Measurements from ENCODE around the gene ITGA2B. TPM values are rescaled to one million over a fixed set of nuclear protein-coding genes. Genes with fewer than 3 reads are reported as not detected.

Gene ITGA2B
- total and polyA plus RNA-seq, 2 of the 13 experiments (the other 11 are each of a cell fraction or from before 2014, with no cell fraction given): 0.38 to 1.1 TPM

DNA sequence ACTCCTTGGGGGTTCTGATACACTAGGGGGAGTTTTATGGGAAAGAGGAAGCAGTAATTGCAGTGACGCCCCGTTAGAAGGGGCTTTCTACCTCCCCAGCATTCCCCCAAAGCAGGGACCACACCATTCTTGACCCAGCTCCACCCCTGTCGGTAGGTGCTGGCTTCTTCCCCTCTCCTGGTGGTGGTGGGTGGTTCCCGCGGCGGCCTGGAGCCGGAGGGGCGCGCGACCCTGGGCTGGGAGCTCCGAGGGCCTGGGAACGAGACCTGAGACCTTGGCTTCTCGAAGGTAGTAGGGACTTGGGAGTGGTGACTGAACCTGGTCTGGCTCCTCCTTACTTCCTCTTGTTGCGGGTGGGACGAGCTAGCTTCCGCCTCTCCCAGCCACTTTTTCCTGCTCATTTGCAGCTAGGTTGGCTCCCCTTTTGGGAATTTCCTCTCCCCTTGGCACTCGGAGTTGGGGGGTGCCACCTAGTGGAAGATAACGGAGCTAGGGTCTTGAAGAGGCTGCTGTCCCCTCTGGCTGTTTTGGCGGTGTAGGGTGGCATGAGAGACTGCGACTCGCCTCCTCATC lies 43.9 kb downstream of the ITGA2B start:
- in situ Hi-C loops (cut with HindIII; ENCODE audit: extremely low pct_ligation_motif_present, low pct_unique_long_range_greater_than_20kb): no loop called here
- POLR2A ChIA-PET: interaction anchor here (0.7 to 2.9 kb wide), 21 partner anchors 11 to 235 kb away, joined by 3 to 24 read pairs (median 6); partner anchors contain the start of genes FAM171A2, HDAC5, SLC25A39 and TMUB2
- peak; percentile 73 for FAIRE-seq
- TF ChIP-seq ZNF432 (CRISPR knock-in tag; IDR thresholded peaks at IDR 0.05; ENCODE audit: borderline replicate concordance): no peak
- TF ChIP-seq, protein P1, sequence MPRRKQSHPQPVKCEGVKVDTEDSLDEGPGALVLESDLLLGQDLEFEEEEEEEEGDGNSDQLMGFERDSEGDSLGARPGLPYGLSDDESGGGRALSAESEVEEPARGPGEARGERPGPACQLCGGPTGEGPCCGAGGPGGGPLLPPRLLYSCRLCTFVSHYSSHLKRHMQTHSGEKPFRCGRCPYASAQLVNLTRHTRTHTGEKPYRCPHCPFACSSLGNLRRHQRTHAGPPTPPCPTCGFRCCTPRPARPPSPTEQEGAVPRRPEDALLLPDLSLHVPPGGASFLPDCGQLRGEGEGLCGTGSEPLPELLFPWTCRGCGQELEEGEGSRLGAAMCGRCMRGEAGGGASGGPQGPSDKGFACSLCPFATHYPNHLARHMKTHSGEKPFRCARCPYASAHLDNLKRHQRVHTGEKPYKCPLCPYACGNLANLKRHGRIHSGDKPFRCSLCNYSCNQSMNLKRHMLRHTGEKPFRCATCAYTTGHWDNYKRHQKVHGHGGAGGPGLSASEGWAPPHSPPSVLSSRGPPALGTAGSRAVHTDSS (CRISPR knock-in tag; conservative IDR thresholded peaks at IDR 0.05): no peak
- TF ChIP-seq ZNF672 (CRISPR knock-in tag; IDR thresholded peaks at IDR 0.05): no peak
- peak; percentile 70; the same call in 1 of the 2 replicates for TF ChIP-seq ZNF44 (CRISPR knock-in tag; IDR thresholded peaks at IDR 0.05)
- TF ChIP-seq ZNF772 (CRISPR knock-in tag; IDR thresholded peaks at IDR 0.05): peak; percentile 60; the same call in 1 of the 2 replicates
- no peak for TF ChIP-seq U2AF1 (optimal IDR thresholded peaks at IDR 0.05; ENCODE audit: low read depth, low read length)
- TF ChIP-seq, protein P2, sequence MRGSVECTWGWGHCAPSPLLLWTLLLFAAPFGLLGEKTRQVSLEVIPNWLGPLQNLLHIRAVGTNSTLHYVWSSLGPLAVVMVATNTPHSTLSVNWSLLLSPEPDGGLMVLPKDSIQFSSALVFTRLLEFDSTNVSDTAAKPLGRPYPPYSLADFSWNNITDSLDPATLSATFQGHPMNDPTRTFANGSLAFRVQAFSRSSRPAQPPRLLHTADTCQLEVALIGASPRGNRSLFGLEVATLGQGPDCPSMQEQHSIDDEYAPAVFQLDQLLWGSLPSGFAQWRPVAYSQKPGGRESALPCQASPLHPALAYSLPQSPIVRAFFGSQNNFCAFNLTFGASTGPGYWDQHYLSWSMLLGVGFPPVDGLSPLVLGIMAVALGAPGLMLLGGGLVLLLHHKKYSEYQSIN (CRISPR knock-in tag; IDR thresholded peaks at IDR 0.05; ENCODE audit: borderline replicate concordance): no peak
- TF ChIP-seq, protein P3, sequence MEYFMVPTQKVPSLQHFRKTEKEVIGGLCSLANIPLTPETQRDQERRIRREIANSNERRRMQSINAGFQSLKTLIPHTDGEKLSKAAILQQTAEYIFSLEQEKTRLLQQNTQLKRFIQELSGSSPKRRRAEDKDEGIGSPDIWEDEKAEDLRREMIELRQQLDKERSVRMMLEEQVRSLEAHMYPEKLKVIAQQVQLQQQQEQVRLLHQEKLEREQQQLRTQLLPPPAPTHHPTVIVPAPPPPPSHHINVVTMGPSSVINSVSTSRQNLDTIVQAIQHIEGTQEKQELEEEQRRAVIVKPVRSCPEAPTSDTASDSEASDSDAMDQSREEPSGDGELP (IDR thresholded peaks at IDR 0.05; ENCODE audit: borderline replicate concordance, low read depth): no peak
- TF ChIP-seq ZNF792 (CRISPR knock-in tag; IDR thresholded peaks at IDR 0.05): no peak
- TF ChIP-seq, protein P4, sequence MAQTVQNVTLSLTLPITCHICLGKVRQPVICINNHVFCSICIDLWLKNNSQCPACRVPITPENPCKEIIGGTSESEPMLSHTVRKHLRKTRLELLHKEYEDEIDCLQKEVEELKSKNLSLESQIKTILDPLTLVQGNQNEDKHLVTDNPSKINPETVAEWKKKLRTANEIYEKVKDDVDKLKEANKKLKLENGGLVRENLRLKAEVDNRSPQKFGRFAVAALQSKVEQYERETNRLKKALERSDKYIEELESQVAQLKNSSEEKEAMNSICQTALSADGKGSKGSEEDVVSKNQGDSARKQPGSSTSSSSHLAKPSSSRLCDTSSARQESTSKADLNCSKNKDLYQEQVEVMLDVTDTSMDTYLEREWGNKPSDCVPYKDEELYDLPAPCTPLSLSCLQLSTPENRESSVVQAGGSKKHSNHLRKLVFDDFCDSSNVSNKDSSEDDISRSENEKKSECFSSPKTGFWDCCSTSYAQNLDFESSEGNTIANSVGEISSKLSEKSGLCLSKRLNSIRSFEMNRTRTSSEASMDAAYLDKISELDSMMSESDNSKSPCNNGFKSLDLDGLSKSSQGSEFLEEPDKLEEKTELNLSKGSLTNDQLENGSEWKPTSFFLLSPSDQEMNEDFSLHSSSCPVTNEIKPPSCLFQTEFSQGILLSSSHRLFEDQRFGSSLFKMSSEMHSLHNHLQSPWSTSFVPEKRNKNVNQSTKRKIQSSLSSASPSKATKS (CRISPR knock-in tag; IDR thresholded peaks at IDR 0.05): 0 out of 2 replicates have a peak, but pooled peaks have one; percentile 2
- TF ChIP-seq NR1H2 (CRISPR knock-in tag; IDR thresholded peaks at IDR 0.05; ENCODE audit: borderline replicate concordance, low read depth): no peak; the same call in 1 of the 2 replicates
- no peak for TF ChIP-seq SOX5 (CRISPR knock-in tag; IDR thresholded peaks at IDR 0.05; ENCODE audit: borderline replicate concordance)
- TF ChIP-seq TBX2 (CRISPR knock-in tag; IDR thresholded peaks at IDR 0.05; ENCODE audit: borderline replicate concordance): 0 out of 2 replicates have a peak, but pooled peaks have one; percentile 24
- TF ChIP-seq RXRB (CRISPR knock-in tag; IDR thresholded peaks at IDR 0.05; ENCODE audit: borderline replicate concordance): no peak

More for the DNA sequence above, 43.9 kb downstream of the ITGA2B start:
- peaks cover 0 to 8% of the 10 kb centered on the region in 2 experiments; a peak in 2 of 5 replicates for H3K36me3 ChIP-seq (replicated peaks in 1 of 2; ENCODE audit: control insufficient read depth in 1 of 2, insufficient read depth in 2 of 2, low read length in 2 of 2)
- TSS peak; percentile 85 for BruUV-seq (replicated peaks)
- intact Hi-C loops (cut with micrococcal nuclease; ENCODE audit: unreplicated experiment): loop anchor here (2.0 kb wide), 1 partner anchor 19 kb away; no protein-coding TSS in a partner anchor
- H2AFZ ChIP-seq (ENCODE audit: low read length): no peak overlapping the region
- DNase-seq (ENCODE audit: low spot score): peak; percentile 79
- H4K20me1 ChIP-seq (ENCODE audit: insufficient read depth, low read length): no peaks in the 10 kb centered on the region
- H3K9me3 ChIP-seq (ENCODE audit: low read length): no peaks in the 10 kb centered on the region
- peaks cover 4% of the 10 kb centered on the region for H3K79me2 ChIP-seq (ENCODE audit: insufficient read depth, low read length)
- peak overlapping the region; percentile 96 for H3K4me2 ChIP-seq (ENCODE audit: low read depth, low read length)
- peak; percentile 55 for ATAC-seq
- CTCF ChIA-PET (ENCODE audit: low intra/inter-chr PET ratio, low total read pairs): interaction anchor here (1.6 to 2.2 kb wide), 2 partner anchors 14 to 142 kb away, joined by 5 to 6 read pairs; no protein-coding TSS in a partner anchor
- peaks cover 0 to 10% of the 10 kb centered on the region in 2 experiments; a peak in 1 of 5 replicates for H3K27me3 ChIP-seq (ENCODE audit: control insufficient read depth in 1 of 2, insufficient read depth in 2 of 2, low read length in 2 of 2)
- peak overlapping the region; percentile 86 to 99 (median 95) for H3K4me3 ChIP-seq (replicated peaks in 1 of 3; ENCODE audit: insufficient read depth in 1 of 3, low read depth in 2 of 3, low read length in 3 of 3)
- 11% methylated on average over 17 of the region's 21 CpGs for WGBS (ENCODE audit: low lambda C conversion rate)
- H3K4me1 ChIP-seq (ENCODE audit: insufficient read depth, low read length): peaks cover 25% of the 10 kb centered on the region
- H3K9ac ChIP-seq (ENCODE audit: insufficient read depth, low read depth, low read length): peak overlapping the region; percentile 85
- peak overlapping the region; percentile 68 for H3K27ac ChIP-seq (ENCODE audit: extremely low read length, insufficient read depth, low read length)
